HG03064 (cell line): ENCODE data around the gene TSC2.

Source experiments
- ATAC-seq: cut with Tn5 transposase; IDR thresholded peaks from one replicate; pipeline ENCODE4 v1.9.1; 2021; ENCODE audit warnings: low read depth; ENCODE audit not compliant: unreplicated experiment

The TSC2 gene

GRCh38 chr16:2040787-2041522, 6.8 kb upstream of the TSC2 start:
- ATAC-seq = no peak

GRCh38 chr16:2042171-2042985, 5.4 kb upstream of the TSC2 start:
- ATAC-seq = no peak

GRCh38 chr16:2042986-2043666, 4.7 kb upstream of the TSC2 start:
- no peak for ATAC-seq

DNA sequence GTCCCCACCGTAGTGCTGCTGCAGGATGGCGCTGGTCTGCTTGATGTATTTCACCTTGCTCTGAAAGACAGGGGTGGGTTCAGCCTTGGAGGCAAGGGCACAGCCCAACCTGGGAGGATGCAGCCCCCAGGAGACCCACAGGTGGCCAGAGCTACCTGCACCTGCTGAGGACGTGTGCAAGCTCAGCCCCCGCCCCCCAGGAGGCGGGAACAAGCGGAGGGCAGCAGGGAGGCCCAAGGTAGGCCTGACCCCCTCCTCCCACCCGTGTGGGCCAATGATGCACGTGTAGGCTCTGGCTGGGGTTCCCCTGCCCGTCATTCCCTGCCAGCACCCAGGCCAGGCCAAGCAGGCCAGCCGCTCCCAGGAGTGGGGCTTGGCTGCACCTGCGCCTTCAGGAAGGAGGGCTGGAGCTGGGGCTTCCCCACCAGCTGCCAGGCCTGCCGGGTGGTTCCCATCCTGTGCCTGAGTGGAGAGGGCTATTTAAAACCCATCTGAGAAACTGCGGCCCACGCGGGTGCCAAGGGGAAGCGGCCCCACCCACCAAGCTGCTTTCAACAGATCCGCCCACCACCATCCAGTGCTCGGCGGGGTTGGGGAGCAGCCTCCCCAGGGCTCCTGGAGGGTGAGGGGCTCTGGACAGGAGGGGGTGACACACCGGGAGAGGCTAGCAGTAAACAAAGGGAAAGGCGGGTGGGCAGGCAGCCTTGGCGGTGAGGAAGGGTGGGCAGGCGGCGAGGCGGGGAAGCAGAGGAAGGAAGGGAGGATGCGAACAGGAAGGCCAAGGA, 3.9 kb upstream of the TSC2 start:
- ATAC-seq = no peak

DNA sequence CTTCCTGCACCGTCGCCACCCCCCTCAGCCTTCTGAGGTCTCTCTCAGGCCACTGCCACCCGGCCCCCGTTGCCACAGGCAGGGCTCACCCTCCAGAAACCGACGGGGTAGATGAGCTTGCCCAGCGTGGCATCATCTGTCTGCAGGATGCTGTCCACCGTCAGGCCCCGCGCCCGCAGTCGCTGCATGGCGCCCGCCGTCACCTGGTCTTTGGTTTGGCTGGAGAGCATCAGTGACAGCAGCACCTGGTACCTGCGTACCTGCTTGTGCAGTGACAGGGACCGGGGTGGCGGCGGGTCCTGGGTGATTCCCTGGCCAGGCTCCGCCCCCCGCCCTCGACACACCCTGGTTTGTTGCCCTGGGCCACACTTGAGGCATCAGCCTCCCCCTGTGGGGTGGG, 3.2 kb upstream of the TSC2 start:
- no peak for ATAC-seq

- no peak for ATAC-seq
Measured at GRCh38 chr16:2045965-2046892, 1.6 kb upstream of the TSC2 start.

DNA sequence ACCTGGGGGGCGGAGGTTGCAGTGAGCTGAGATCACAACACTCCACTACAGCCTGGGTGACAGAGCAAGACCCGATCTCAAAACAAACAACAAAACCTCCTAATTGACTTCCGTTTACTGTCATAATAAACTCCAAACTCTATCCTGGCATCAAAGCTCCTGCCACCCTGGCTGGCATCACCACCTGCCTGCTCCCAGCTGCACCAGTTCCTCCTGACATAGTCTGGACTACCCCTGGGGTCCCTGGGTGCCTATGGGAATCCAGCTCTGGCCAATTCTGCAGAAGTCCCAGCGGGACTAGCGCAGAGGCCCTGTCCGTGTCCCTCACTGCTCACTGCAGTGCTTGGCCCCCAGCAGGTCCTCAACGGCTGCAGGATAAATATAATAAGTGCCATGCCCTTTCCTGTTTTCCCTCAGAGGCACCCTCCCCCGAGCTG, 874 bp upstream of the TSC2 start:
- no peak for ATAC-seq

DNA sequence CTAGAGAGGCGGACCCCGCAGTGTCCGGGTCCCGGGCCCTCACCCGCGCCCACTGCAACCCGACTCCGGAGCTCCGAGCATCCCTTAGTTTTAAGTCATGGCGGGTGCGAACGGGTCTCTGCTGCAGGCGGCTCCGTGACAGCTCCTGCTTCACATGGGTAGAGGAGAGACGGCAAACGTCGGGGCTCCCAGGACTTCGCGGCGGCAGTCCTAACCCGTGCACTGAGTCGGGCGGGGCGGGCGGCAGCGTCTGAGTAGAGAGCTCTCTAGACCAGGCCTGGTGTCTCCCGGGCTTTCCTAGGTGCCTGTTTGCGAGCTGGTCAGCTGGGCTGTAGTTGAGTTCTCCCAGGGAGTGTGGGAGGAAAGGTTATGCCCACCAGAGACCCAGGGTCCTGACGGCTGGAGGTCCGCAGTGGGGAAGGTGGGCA, 345 bp downstream of the TSC2 start:
- ATAC-seq = no peak

- no peak for ATAC-seq
Measured at GRCh38 chr16:2053211-2053610, 5.4 kb downstream of the TSC2 start.

DNA sequence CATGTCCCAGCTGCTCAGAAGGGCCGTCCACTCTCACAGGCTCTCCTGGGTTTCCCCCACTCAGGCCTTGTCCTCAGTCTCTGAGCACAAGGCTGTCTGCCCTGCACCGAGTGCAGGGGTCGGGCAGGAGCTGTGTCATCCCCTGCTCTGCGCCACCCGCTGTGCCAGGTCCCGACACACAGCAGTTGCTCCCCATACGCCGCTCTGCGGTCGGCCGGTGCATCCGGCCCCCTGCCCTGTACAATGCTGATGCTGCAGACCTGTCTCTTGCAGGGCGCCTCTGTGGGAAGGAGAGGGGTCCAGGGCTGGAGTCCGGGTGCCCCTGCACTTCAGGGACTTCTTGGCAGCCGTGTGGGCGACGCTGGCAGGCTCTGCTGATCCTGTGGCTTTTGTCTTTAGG, 6.1 kb downstream of the TSC2 start:
- no peak for ATAC-seq

- no peak for ATAC-seq
Measured at GRCh38 chr16:2054543-2055245, 6.9 kb downstream of the TSC2 start.

DNA sequence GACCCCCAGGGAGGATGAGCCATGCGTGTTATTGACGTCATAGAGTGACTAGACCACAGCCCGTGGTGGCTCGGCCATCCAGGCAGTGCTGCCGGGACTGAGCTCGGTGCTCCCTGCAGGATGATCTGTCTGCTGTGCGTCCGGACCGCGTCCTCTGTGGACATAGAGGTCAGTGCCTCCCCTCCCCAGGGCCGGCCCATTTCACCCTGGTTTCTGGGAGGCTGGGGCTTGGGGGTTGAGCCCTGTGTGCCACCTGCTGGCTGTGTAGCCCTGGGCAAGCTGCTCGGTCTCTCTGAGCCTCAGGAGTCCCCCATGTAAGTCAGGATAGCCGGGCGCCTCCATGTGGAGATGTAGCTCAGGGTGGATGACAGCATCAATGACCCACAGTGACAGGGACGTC, 8.3 kb downstream of the TSC2 start:
- no peak for ATAC-seq

- ATAC-seq = no peak
Measured at GRCh38 chr16:2056681-2057407, 9.1 kb downstream of the TSC2 start.

- ATAC-seq = no peak
Measured at GRCh38 chr16:2057438-2057837, 9.7 kb downstream of the TSC2 start.

DNA sequence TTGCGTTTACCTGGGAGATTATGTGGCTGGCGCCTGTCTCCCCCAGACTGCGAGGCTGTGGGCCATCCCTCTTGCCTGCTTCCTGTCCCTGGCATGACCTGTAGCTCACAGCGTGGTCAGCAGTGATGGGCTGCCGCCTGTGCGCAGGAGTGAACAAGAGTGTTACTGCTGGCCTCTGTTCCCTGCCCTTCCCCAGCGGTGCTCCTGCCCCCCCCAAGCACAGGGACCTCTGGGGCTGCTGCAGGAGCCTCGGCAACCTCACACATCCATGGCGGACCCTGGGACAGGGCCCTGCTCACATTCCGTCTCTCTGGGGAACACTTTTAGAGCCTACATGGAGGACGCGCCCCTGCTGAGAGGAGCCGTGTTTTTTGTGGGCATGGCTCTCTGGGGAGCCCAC, 10.6 kb downstream of the TSC2 start:
- ATAC-seq = no peak

DNA sequence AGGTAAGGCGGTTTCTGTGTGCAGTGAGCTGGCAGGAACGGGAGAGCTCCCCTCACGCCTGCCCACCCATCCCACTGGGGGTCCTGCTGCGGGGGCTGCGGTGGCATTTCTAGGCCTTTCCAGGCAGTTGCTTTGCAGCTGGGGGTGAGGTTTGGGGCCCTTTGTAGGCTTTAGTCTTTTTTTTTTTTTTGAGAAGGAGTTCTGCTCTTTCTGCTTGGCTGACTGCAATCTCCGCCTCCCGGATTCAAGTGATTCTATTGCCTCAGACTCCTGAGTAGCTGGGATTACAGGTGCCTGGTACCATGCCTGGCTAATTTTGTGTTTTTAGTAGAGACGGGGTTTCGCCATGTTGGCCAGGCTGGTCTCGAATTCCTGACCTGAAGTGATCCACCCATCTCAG, 11.1 kb downstream of the TSC2 start:
- no peak for ATAC-seq

GRCh38 chr16:2060346-2060745, 12.6 kb downstream of the TSC2 start:
- no peak for ATAC-seq

- ATAC-seq = no peak
Measured at GRCh38 chr16:2061023-2061422, 13.2 kb downstream of the TSC2 start.
